GM21528 (cell line): Measurements from ENCODE around the gene TNFAIP2.

Experiments
- ATAC-seq: cut with Tn5 transposase; IDR thresholded peaks from one replicate; pipeline ENCODE4 v1.9.1; 2021; ENCODE audit warnings: mild to moderate bottlenecking, moderate library complexity; ENCODE audit not compliant: unreplicated experiment, low FRiP score

The TNFAIP2 gene

DNA sequence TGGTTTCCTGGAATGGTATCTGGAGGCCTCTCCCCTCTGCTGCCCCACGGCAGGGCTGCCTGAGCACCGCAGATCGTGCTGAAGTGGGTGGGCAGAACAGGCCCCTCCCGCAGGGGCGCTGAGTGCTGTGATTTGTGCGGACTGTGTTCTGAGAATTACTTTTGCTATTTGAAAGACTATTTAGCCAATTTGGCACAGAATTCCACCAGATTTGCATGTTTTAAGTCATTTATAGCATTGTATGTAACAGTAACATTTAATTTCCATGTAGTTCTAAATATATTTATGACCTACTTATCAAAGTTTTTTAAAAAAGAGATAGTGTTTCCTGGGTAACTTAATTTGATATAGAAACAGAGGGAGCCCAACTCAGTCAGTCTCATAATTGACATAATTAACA, 55.3 kb downstream of the TNFAIP2 start:
- no peak for ATAC-seq

DNA sequence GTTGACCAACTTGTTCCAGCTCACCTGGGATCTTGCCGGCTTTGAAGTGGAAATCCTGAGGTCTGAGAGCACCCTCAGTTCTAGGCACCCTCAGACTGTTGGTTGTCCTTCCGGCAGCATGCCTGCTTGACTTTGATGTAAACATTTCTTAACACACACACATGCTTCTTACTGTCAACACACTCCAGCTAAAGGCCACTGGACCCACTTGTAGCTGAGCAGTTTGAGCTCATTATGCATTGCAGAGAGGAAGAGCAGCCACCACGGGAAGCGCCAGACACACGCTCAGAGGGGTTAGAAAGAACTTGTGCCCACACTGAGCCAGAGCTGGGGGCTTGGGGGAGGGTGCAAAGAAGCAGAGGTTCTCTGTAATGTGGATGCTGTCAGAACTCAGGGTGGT, 55.8 kb downstream of the TNFAIP2 start:
- ATAC-seq: no peak

DNA sequence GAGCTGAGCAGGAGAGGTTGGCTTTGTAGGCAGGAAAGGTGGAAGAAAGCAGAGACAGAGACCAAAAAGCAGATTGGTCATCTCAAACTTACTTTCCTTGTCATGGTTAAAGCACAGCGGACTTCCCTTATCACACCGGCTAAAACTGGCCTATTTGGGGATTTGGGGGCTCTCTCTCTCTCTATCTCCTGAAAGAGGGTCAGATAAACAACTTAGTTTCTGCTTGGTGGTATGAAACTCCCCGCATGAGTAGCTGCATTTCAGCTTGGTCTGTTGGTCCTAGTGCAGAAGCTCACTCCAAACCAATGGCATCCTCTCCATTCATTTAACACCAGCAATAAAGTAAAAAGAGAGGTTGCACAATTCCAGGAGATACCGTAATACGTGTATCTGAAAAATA, 57.1 kb downstream of the TNFAIP2 start:
- ATAC-seq: no peak

GRCh38 chr14:103184046-103184445, 60.8 kb downstream of the TNFAIP2 start:
- ATAC-seq: no peak

DNA sequence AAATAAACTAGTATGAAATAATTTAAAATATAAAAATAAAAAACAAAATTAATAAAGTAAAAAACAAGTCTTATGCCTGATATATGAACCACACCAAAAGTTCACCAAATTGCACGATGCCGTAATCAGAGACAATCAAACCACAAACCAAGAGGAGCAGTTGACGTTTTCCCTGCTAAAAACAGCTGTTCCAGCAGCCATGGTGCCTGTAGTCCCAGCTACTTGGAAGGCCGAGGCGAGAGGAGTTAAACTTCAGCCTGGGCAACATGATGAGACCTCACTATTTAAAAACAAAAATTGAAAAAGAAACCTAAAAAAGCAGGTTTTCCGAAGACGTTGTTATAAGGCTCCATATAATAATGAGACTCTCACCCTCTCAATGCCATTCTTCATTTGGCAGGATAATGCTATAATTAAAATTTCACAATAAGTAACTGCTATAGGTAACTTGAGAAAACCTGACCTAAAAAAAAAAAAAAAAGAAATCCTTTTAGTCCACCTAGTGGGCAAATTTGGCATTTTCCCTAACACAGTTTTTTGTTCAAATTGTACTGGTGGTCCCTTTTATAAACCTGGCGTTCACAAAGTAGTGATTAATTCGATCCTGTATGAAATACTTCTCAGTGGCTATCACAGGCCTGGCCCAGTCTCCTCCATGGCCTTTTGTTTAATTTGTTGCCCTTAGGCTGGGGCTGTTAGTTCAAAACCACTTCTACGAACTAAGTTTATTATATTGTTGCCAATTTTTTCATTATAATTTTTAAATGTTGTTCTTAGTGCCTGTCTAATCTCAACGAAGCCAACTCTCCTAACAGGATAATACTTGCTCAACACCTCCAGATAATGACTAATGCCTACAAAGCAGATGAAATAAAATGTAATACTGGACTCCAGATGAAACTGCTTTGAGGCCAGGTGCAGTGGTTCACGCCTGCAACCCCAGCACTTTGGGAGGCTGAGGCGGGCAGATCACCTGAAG, 62.1 kb downstream of the TNFAIP2 start:
- no peak for ATAC-seq

DNA sequence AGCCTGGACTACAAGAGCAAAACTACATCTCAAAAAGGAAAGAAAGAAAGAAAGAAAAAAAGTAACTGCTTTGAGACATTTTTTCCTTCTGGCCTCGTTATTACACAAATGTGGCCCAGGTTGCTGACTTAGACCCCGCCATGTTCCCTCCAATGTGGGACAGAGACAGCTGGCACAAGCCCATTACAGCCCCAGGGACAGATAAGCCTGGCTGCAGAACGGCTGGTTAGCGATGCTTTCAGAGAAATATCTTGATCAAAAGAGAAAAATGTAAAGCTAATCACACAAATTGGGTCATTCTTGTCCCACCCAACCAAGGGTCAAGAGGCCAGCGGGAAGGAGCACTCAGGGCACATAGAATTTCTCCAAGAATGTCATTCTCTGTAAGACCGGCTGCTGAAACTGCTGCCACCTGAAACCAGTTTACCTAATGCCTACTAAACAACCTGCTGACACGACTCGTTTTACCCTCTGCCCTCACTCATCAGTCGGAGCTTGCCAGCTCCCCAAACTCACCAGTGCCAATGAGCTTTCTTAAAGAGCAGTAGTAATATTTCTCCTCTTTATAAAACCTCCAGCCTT, 63.1 kb downstream of the TNFAIP2 start:
- no peak for ATAC-seq
